Endothelial cell of umbilical vein (primary cell): ENCODE data around the gene SMIM11.

Experiments used
- EZH2 ChIP-seq: IDR thresholded peaks from 2 replicates; pipeline ENCODE4 v1.6.1; 2012; ENCODE audit warnings: borderline replicate concordance, low read depth, mild to moderate bottlenecking, moderate library complexity, low read length, inconsistent platforms; ENCODE audit not compliant: severe bottlenecking
- GATA2 ChIP-seq: IDR thresholded peaks from 2 replicates; pipeline ENCODE4 v1.7.0; 2011; ENCODE audit warnings: low read depth, mild to moderate bottlenecking, moderate library complexity, mixed read lengths, low read length; ENCODE audit not compliant: insufficient read length, insufficient read depth
- JUN ChIP-seq: IDR thresholded peaks from 2 replicates; pipeline ENCODE4 v1.6.1; 2011; ENCODE audit warnings: borderline replicate concordance, low read depth; ENCODE audit not compliant: insufficient read length, insufficient read depth
- MAX ChIP-seq: IDR thresholded peaks from 2 replicates; pipeline ENCODE4 v1.6.1; 2011; ENCODE audit not compliant: insufficient read depth, insufficient read length
- POLR2A ChIP-seq: IDR thresholded peaks from 2 replicates; pipeline ENCODE4 v1.6.1; 2012; ENCODE audit warnings: low read depth, mild to moderate bottlenecking, control low read depth, low read length
- TF ChIP-seq, protein P1 (sequence below), 2 donors: IDR thresholded peaks; 1 replicate in 1 of 2; 2 replicates in 1 of 2; pipeline ENCODE4 v1.5.1; 2011; ENCODE audit warnings: low read length in 2 of 2, mild to moderate bottlenecking in 2 of 2, moderate library complexity in 2 of 2, control low read depth in 1 of 2, inconsistent platforms in 1 of 2, low read depth in 1 of 2; ENCODE audit not compliant: insufficient read depth in 1 of 2; ENCODE audit errors: extremely low read depth in 1 of 2

GRCh38 chr21:34337741-34338140 is 37.6 kb upstream of the SMIM11 start:
- no peak for TF ChIP-seq EZH2
- TF ChIP-seq, protein P1, sequence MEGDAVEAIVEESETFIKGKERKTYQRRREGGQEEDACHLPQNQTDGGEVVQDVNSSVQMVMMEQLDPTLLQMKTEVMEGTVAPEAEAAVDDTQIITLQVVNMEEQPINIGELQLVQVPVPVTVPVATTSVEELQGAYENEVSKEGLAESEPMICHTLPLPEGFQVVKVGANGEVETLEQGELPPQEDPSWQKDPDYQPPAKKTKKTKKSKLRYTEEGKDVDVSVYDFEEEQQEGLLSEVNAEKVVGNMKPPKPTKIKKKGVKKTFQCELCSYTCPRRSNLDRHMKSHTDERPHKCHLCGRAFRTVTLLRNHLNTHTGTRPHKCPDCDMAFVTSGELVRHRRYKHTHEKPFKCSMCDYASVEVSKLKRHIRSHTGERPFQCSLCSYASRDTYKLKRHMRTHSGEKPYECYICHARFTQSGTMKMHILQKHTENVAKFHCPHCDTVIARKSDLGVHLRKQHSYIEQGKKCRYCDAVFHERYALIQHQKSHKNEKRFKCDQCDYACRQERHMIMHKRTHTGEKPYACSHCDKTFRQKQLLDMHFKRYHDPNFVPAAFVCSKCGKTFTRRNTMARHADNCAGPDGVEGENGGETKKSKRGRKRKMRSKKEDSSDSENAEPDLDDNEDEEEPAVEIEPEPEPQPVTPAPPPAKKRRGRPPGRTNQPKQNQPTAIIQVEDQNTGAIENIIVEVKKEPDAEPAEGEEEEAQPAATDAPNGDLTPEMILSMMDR (IDR thresholded peaks at IDR 0.05; ENCODE audit: extremely low read depth in 1 of 2, insufficient read depth in 1 of 2, low read depth in 1 of 2, low read length in 2 of 2), result no peak
- TF ChIP-seq POLR2A, result no peak
- TF ChIP-seq JUN, result no peak
- no peak for TF ChIP-seq GATA2
- TF ChIP-seq MAX, result no peak
